ENCODE measurements around the gene TMEFF1. TPM values are rescaled to one million over a fixed set of nuclear protein-coding genes. Genes with fewer than 3 reads are reported as not detected.

Gene TMEFF1
- total and polyA plus RNA-seq, 10 of the 15 experiments (the other 5 are each of a cell fraction or from before 2014, with no cell fraction given) = 0.03 to 0.55 (median 0.11) TPM; not detected in 3

GRCh38 chr9:100591139-100591538 is 118.2 kb downstream of the TMEFF1 start:
- FAIRE-seq = no peak
- no peaks in the 10 kb centered on the region; a peak in 1 of 4 replicates for H3K27me3 ChIP-seq (replicated peaks in 1 of 2; ENCODE audit: control insufficient read depth in 2 of 2, insufficient read depth in 2 of 2, low read length in 1 of 2)
- RAD21 ChIA-PET (ENCODE audit: unreplicated experiment) = no interaction called here
- no peak for DNase-seq (ENCODE audit: low read depth, low spot score)
- no peaks in the 10 kb centered on the region for H4K20me1 ChIP-seq (ENCODE audit: control insufficient read depth, insufficient read depth)
- CTCF ChIA-PET = interaction anchor here (1.3 kb wide), 1 partner anchor 11 kb away, joined by 5 read pairs; no protein-coding TSS in a partner anchor
- no TSS peak for BruUV-seq (replicated peaks)
- no peaks in the 10 kb centered on the region for H3K36me3 ChIP-seq (ENCODE audit: control insufficient read depth in 2 of 2, insufficient read depth in 2 of 2, low read length in 1 of 2)
- SMC1A ChIA-PET (ENCODE audit: uncharacterized antibody, unreplicated experiment) = no interaction called here
- no peak overlapping the region for H3K27ac ChIP-seq (ENCODE audit: control insufficient read depth, insufficient read depth)
- no peaks in the 10 kb centered on the region for H3K9me3 ChIP-seq (replicated peaks; ENCODE audit: control insufficient read depth, insufficient read depth, low read length)
- ATAC-seq = no peak
- H3K4me2 ChIP-seq (ENCODE audit: control insufficient read depth, insufficient read depth) = no peak overlapping the region
- H3K9ac ChIP-seq (ENCODE audit: control insufficient read depth, insufficient read depth, low read length) = no peak overlapping the region
- 63% methylated on average over 6 of the region's 6 CpGs for WGBS (ENCODE audit: insufficient coverage, insufficient replicate concordance, low lambda C conversion rate, missing lambda C conversion rate)
- in situ Hi-C loops (cut with MboI) = loop anchor here (25.0 kb wide), 1 partner anchor 579 kb away; no protein-coding TSS in a partner anchor
- no peak overlapping the region for H2AFZ ChIP-seq (ENCODE audit: control insufficient read depth, low read depth, low read length)
- POLR2A ChIA-PET = no interaction called here
- TF ChIP-seq MTA3 (IDR thresholded peaks at IDR 0.05; ENCODE audit: borderline replicate concordance, low read length) = no peak
- TF ChIP-seq E2F8 (IDR thresholded peaks at IDR 0.05; ENCODE audit: low read depth, partially characterized antibody) = no peak
- TF ChIP-seq CREM (IDR thresholded peaks at IDR 0.05; ENCODE audit: low read depth) = no peak
- no peak for TF ChIP-seq MYB (IDR thresholded peaks at IDR 0.05; ENCODE audit: borderline replicate concordance, low read depth, low read length)
- TF ChIP-seq NBN (IDR thresholded peaks at IDR 0.05) = no peak
- no peak for TF ChIP-seq IKZF2 (IDR thresholded peaks at IDR 0.05)
- TF ChIP-seq NFXL1 (IDR thresholded peaks at IDR 0.05; ENCODE audit: borderline replicate concordance) = no peak
- TF ChIP-seq MYC (IDR thresholded peaks at IDR 0.05; ENCODE audit: insufficient read depth, insufficient read length, insufficient replicate concordance, low read length, severe bottlenecking) = no peak
- no peak for TF ChIP-seq POU2F2 (IDR thresholded peaks at IDR 0.05; ENCODE audit: borderline replicate concordance, low read depth, low read length)
- TF ChIP-seq ASH2L (IDR thresholded peaks at IDR 0.05; ENCODE audit: borderline replicate concordance, low read depth) = no peak
- TF ChIP-seq MXI1 (IDR thresholded peaks at IDR 0.05; ENCODE audit: low read depth, low read length) = no peak
- intact Hi-C loops (cut with micrococcal nuclease; ENCODE audit: unreplicated experiment) = loop anchor here (10.0 kb wide), 2 partner anchors 156 to 366 kb away; no protein-coding TSS in a partner anchor
- H3K4me3 ChIP-seq = no peak overlapping the region
- H3K4me1 ChIP-seq (ENCODE audit: control insufficient read depth, insufficient read depth, low read length) = no peaks in the 10 kb centered on the region
- H3K79me2 ChIP-seq (ENCODE audit: control insufficient read depth, insufficient read depth, low read length) = no peaks in the 10 kb centered on the region

Measured in GM12878 (cell line).